Measurements from ENCODE around the gene KRTAP26-1. TPM values are rescaled to one million over a fixed set of nuclear protein-coding genes. Genes with fewer than 3 reads are reported as not detected.

Gene KRTAP26-1
- total RNA-seq, 4 donors from 2014 or later = not detected

DNA sequence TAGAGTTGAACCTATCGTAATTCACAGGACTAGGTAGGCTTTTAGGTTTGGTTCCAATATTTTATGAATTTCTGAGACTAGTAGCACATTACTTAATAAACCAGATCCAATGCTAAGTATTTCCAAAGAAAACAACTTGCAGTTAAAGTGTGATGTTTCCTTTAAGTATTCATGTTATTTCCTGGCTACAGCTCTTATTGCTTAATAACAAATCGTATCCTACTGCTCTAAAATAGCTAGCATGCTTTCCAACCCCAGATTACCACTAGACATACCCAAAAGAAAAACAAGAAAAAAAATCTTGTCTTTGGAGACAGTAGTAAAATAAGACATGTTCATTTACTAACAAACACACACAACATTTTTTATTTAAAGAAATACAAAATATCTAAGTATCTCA is 16.5 kb upstream of the KRTAP26-1 start:
- H3K36me3 ChIP-seq = no peaks in the 10 kb centered on the region

GRCh38 chr21:30333736-30334135 is 13.6 kb upstream of the KRTAP26-1 start:
- Histone ChIP-seq H3K4me1 (no peaks in the 10 kb centered on the region), H3K9me3 (no peaks in the 10 kb centered on the region), H3K4me3 (no peak overlapping the region), H3K27me3 (no peaks in the 10 kb centered on the region), H3K27ac (no peak overlapping the region), H3K36me3 (no peaks in the 10 kb centered on the region)
- DNase-seq = no peak
- TF ChIP-seq CTCF (IDR thresholded peaks at IDR 0.05) (no peak), POLR2A (IDR thresholded peaks at IDR 0.05) (no peak)

More for the DNA sequence above, 16.5 kb upstream of the KRTAP26-1 start:
- TF ChIP-seq POLR2A (IDR thresholded peaks at IDR 0.05) (no peak), CTCF (IDR thresholded peaks at IDR 0.05) (no peak)
- H3K9me3 ChIP-seq = no peaks in the 10 kb centered on the region
- no peak overlapping the region for H3K27ac ChIP-seq
- no peak for DNase-seq
- H3K4me1 ChIP-seq = no peaks in the 10 kb centered on the region
- no peak overlapping the region for H3K4me3 ChIP-seq
- H3K27me3 ChIP-seq = no peaks in the 10 kb centered on the region

- Histone ChIP-seq H3K27ac (no peak overlapping the region), H3K36me3 (no peaks in the 10 kb centered on the region), H3K27me3 (no peaks in the 10 kb centered on the region), H3K4me1 (no peaks in the 10 kb centered on the region), H3K9me3 (no peaks in the 10 kb centered on the region), H3K4me3 (no peak overlapping the region)
- DNase-seq = no peak
- TF ChIP-seq POLR2A (IDR thresholded peaks at IDR 0.05) (no peak), CTCF (IDR thresholded peaks at IDR 0.05) (no peak)
Observed at GRCh38 chr21:30332681-30333080, 12.6 kb upstream of the KRTAP26-1 start.

DNA sequence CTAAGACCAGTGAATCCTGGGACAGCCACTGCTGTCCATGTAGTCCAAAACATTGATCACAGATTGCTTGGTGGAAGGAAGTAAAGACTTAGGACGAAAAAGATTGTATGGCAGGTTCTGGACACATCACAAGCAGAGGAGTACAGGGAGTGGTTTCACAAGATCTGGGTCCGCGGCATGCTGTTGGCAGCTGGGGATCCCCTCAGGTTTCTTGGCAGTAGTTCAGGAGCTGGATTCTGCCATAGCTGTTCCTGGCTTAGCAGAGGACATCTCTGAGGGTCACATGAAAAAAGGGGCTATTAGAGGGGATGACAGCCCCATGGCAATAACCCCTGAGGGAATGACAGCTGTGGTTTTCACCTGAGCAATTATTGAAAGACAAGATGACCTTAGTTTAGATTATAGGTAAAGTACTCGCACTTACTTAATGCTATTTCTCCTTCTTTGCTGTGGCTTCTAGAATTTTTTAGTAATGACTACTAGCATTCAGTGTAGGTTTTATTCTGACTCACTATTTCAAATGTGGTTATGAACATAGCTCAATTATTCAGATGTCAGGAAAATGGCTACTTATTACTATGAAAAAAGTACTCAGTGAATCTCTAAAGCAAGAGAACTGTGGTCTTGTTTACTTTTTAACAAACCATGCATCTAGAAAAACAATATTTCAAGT is 9.2 kb upstream of the KRTAP26-1 start:
- no peak overlapping the region for H3K27ac ChIP-seq
- H3K4me1 ChIP-seq = no peaks in the 10 kb centered on the region
- TF ChIP-seq CTCF (IDR thresholded peaks at IDR 0.05) = no peak
- no peak for TF ChIP-seq POLR2A (IDR thresholded peaks at IDR 0.05)
- no peak overlapping the region for H3K4me3 ChIP-seq
- no peaks in the 10 kb centered on the region for H3K9me3 ChIP-seq
- H3K27me3 ChIP-seq = no peaks in the 10 kb centered on the region
- H3K36me3 ChIP-seq = no peaks in the 10 kb centered on the region
- no peak for DNase-seq

GRCh38 chr21:30326390-30326789 is 6.3 kb upstream of the KRTAP26-1 start:
- Histone ChIP-seq H3K36me3 (no peaks in the 10 kb centered on the region), H3K9me3 (no peaks in the 10 kb centered on the region), H3K4me3 (no peak overlapping the region), H3K27me3 (no peaks in the 10 kb centered on the region), H3K4me1 (no peaks in the 10 kb centered on the region), H3K27ac (no peak overlapping the region)
- no peak for DNase-seq
- no peak for TF ChIP-seq CTCF (IDR thresholded peaks at IDR 0.05)
- no peak for TF ChIP-seq POLR2A (IDR thresholded peaks at IDR 0.05)

DNA sequence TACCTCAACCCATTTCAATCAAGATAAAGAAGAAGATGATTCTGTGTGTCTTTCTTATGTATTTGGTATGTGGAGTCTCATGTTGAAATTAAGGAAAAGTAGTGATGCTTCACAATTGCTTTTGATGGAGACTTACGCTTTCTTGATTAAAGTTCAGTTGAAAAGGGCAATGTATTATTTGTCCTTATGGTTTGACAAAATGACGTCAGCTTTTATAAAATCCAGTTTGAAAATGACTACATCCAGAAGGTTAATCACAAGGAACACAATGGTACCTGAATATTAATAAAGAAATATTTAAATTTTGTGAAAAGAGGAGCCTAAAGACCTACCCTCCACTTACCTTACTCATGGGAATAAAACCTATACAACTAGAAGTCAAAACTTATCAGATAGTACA is 4.4 kb downstream of the KRTAP26-1 start:
- H3K27me3 ChIP-seq = no peaks in the 10 kb centered on the region
- H3K4me3 ChIP-seq = no peak overlapping the region
- no peak for DNase-seq
- no peaks in the 10 kb centered on the region for H3K4me1 ChIP-seq
- H3K36me3 ChIP-seq = no peaks in the 10 kb centered on the region
- no peak overlapping the region for H3K27ac ChIP-seq
- no peak for TF ChIP-seq CTCF (IDR thresholded peaks at IDR 0.05)
- no peak for TF ChIP-seq POLR2A (IDR thresholded peaks at IDR 0.05)
- H3K9me3 ChIP-seq = no peaks in the 10 kb centered on the region

All from Peyer's patch (tissue), 4 donors.